PFSK-1 (cell line): Measurements from ENCODE around the gene FMNL2.

Experiments used
- POLR2AphosphoS5 ChIP-seq: IDR thresholded peaks from 2 replicates; pipeline ENCODE4 v1.6.1; 2012; ENCODE audit warnings: low read depth, mild to moderate bottlenecking, control low read depth, low read length, moderate library complexity
- TAF1 ChIP-seq: IDR thresholded peaks from 2 replicates; pipeline ENCODE4 v1.6.1; 2012; ENCODE audit warnings: low read length, control low read depth, borderline replicate concordance; ENCODE audit not compliant: insufficient read depth
- TF ChIP-seq, protein P1 (sequence below), 2 experiments: IDR thresholded peaks; 2 replicates each; pipeline versions ENCODE4 v1.6.1 to v1.8.0; 2011 to 2012; ENCODE audit warnings: low read depth in 2 of 2, low read length in 2 of 2, control low read depth in 1 of 2, inconsistent platforms in 1 of 2, mild to moderate bottlenecking in 1 of 2, moderate library complexity in 1 of 2; ENCODE audit not compliant: insufficient read depth in 1 of 2

DNA sequence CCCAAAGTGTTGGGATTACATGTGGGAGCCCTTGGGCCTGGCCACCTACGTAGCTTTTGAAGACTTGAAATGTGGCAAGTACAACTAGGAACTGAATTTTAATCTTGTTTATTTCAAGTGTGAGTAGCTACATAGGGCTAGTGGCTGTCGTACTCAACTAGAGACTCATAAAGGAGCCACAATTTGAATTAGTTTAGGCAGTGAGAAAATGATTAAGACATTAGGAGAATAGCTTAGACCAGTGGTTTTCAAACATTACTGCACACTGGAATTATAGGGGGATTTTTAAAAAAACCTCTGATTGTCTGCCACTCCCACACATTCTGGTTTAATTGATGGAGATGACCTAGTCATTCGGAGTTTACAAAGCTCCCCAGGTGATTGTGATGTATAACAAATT, 127.1 kb downstream of the FMNL2 start:
- TF ChIP-seq TAF1, result no peak
- TF ChIP-seq, protein P1, sequence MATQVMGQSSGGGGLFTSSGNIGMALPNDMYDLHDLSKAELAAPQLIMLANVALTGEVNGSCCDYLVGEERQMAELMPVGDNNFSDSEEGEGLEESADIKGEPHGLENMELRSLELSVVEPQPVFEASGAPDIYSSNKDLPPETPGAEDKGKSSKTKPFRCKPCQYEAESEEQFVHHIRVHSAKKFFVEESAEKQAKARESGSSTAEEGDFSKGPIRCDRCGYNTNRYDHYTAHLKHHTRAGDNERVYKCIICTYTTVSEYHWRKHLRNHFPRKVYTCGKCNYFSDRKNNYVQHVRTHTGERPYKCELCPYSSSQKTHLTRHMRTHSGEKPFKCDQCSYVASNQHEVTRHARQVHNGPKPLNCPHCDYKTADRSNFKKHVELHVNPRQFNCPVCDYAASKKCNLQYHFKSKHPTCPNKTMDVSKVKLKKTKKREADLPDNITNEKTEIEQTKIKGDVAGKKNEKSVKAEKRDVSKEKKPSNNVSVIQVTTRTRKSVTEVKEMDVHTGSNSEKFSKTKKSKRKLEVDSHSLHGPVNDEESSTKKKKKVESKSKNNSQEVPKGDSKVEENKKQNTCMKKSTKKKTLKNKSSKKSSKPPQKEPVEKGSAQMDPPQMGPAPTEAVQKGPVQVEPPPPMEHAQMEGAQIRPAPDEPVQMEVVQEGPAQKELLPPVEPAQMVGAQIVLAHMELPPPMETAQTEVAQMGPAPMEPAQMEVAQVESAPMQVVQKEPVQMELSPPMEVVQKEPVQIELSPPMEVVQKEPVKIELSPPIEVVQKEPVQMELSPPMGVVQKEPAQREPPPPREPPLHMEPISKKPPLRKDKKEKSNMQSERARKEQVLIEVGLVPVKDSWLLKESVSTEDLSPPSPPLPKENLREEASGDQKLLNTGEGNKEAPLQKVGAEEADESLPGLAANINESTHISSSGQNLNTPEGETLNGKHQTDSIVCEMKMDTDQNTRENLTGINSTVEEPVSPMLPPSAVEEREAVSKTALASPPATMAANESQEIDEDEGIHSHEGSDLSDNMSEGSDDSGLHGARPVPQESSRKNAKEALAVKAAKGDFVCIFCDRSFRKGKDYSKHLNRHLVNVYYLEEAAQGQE (IDR thresholded peaks at IDR 0.05; ENCODE audit: insufficient read depth in 1 of 2, low read depth in 2 of 2, low read length in 2 of 2), result no peak
- TF ChIP-seq POLR2AphosphoS5, result no peak
